HG03196 (cell line): ENCODE data around the gene HOXA11.

Source experiments
- ATAC-seq: cut with Tn5 transposase; IDR thresholded peaks from one replicate; pipeline ENCODE4 v1.9.1; 2021; ENCODE audit not compliant: unreplicated experiment

The HOXA11 gene

DNA sequence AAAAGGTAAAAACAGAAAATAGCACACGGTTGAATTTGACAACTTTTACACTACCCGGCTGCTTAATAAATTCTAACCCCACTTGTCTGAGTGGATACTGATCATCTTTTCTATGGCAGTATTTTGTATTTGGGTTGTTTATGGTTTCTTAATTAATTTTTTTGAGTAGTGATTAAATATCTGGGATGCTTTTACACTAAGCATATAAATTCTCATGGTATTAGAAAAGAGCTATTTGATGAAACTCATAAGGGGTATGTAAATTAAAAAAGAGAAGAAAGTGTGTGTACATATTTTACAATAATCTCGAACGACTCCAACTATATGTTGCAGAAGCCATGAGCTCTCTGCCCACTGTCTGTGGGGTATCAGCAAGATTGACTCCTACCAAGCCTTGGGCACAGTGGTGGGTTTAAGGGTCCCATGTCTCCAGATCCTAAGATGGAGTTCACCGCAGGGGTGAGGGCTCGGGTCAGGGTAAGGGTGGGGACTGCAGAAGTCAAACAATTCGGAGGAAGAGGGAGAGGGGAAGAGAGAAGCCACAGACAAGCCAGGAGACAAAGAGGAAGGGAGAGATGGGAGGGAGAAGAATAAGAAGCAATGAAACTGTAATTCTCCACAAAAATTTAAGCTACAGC lies 22.4 kb upstream of the HOXA11 start:
- no peak for ATAC-seq

DNA sequence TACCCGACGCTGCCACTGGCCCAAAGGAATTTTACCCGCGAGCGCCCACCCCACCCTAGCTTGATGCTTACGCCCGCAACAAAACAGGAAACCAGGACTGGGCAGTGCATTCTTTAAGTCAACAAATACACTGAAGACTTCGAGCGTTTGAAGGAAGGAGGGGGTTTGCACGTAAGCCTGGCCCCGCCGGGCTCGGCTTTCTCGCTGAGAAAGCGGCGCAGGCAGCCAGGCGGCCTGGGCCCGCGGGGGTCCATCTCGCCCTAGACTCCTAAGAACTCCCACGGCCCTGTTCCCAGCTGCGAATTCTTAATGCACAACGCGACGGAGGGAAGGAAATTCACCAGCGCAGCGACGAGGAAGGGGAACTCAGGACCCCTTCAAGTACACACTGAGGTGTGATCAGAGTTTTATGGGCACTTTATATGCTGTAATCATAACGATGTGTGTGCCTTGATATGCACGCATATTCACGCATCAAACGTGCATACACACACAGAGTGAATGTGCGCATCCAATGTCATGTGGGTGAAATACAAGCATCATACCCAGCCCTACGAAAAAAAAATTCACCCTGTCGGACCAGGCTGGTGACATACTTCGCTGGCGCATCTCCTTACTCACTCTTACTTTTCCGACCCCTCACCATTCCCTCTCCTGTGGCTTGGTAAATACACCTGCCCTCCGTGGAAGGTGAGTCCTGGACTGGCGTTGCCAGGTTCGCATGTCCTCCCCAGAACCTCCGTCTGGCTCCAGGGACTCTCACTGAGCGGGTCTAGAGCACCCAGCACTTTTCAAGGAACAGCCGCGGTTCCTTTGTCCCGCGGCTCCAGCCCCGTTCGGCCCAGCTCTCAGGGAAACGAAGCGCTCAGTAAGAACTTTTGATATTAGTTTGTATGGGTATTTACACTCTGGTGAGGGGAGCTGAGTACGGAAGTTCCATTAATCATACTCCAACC lies 20.6 kb upstream of the HOXA11 start:
- no peak for ATAC-seq

DNA sequence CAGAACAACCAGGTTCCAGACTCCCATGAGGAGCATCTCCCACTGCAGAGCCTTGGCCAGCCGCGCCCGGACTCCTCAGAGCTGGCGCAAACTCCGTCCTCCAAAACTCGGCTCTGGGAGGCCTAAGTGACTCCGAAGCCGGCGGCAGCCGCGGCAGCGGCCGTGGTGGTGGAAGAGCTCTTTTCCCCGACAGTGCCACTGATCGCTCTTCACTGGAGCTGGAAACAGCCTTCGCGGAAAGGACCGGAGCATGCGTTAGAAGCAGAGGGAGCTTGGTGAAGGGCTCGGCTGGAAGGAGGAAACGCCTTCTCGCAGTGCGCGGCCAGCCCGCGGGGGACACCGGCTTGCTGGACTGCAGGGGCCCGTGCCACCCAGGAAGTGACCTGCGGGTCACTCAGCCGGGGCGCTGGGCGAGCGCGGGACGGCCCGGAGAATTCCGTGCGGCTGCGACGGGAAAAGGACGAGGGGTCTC lies 19.9 kb upstream of the HOXA11 start:
- no peak for ATAC-seq

DNA sequence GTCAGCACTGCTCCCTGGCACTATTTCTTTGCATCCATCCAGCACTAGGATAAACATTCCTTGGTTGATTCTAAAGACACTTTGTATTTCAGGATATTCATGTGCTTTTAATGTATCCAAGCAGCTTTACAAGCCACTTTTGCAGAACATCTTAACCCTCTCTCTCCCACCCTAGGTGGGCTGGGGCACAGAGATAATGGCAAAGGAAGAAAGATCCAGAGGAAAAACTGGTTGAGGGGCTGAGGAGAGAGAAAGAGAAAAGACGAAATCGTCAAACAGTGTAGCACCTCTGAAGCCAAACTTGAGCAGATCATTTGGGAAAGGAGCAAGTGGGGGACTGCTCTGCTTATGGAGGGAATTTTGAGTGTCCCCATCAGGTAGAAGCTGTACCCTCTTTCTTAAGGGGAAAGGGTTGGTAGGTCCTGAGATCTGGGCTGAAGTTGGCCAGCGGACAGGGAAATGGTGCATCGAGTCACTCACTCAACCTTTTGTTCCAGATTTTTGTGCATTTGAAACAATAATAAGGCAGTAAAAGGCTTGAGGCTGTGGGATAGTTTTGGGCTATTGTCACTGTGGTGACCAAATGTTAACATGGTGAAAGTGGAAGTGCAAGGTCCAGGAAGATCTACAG lies 19.0 kb upstream of the HOXA11 start:
- no peak for ATAC-seq

DNA sequence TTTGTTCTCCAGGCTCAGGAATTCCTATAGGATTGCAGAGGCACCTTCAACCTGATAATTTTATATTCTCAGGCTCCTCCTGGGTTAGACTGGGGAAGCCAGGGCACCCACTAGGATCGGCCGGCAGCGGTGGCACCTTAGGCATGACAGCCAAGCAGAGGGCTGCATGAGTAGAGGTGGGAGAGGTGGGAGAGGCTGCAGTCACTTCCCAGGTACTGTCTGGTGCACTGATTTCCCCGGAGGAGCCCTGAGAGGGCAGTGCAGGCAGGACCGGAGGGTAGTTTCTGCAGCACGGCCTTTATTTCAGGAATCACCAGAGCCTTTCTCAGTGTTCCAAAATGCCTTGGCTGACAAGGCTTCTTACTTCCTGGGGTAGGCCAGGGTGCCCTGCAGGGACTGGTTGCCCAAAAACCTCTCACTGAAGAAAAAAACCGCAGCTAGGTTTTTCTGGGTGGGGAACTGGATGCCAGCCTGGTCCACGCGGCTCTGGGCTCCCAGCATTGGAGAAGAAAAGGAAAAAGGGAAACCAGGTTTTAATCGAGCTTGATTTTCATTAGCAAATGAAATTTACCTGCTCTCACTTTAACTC lies 18.4 kb upstream of the HOXA11 start:
- ATAC-seq: no peak

DNA sequence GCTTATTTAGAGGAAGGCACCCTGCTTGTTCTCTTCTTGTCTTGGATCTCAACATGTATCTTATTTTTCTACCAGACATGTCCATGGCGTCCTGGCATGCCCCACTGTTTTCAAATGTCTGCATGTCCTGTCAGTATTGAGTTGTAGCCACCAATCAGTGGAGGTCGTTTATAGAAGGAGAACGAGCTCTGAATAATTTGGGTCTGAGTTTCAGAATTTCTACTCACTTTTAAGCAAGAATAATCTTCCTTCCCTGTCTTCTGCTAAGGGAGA lies 17.8 kb upstream of the HOXA11 start:
- no peak for ATAC-seq

DNA sequence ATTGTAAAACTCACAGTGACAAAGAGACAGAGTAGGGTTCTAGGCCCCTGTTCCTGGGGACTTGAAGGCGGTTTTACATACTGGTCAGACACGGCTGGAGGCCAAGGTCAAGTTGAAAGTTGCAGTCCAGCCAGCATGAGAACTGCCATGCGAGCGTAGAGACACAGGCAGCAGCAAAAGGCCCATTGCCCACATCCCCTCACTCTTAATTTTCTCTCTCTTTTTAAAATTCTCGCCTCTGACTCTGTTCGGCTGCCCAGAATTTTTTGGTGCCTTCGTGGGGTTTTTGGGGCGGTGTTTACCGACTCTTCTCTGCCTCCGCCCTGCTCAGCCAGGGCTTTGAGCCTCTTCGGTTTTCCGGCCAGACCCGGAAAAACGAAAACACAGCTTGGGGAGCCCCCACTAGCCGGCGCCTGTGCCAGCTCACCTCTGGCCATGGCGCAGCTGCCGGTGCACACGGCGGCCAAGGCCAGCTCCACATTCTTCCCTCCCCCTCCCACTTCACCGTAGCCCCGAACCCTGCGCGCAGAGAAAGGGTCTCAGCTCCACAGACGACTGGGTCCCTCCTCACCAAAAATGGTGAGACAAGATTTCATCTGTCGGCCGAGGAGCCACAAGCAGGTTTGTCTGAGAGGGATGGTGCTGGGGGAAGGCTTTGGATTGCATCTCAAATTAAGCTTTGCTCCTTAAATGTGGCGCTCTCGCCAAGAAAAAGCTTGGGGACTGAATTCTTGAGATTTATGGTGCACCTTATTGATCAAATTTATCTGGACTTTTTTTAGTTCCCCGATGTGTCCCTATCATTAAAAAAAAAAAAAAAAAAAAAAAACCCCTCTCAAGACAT lies 17.2 kb upstream of the HOXA11 start:
- no peak for ATAC-seq

DNA sequence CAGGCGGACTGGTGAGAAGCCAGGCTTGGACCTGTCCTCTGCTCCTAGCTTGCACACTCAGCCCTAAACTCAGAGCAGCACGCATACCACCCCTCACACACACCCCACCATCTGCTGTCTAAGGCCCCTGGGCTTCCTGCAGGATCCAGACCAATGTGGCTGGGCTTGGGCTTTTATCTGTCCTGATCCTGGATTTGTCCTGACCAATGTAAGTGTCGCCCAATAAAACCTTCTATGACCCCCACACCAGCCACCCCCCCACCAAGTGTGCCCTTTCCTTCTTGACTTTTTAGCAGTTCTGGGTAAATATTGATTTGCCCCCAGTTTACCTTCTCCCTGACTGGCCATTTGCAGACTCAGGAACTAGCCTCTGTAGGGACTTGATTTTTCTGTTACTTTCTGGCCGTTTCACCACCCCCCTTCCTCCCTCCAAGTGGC lies 16.6 kb upstream of the HOXA11 start:
- no peak for ATAC-seq

DNA sequence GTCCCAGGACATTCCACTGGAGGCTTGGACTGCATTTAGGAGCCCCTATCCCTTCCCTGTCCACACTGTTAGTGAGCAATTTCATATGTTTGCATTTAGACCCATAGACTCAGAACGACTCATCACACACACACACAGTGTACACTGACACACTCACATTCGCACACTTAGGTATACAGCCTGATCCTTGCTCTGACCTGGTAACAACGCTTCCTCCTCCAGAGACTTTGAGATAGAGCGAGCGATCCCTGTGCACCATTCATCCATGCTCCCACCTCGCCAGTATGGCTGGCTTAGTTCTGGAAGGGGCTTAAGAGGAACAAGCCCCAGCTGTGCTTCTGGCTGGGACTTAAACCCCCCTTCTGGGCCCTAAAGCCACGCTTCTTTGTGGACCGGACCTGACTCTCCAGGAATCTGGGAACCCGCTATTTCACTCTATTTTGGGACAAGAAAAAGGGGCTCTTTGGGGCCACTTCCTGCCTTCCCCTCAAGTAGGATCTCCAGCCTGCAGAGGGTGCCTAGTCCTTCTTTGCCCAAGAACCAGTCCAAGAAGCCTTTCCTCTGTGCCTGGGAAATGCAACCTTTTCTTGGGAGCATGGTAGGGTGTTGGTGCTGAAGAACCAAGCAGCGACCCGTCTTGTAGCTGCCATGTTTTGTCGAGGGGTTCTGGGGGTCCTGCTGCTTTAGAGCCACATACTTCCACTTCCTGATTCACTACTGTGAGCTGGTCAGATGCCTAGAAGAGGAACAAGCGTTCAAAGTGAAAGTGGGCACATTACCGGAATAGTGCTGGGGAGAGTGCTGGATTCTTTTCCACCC lies 15.9 kb upstream of the HOXA11 start:
- ATAC-seq: no peak

DNA sequence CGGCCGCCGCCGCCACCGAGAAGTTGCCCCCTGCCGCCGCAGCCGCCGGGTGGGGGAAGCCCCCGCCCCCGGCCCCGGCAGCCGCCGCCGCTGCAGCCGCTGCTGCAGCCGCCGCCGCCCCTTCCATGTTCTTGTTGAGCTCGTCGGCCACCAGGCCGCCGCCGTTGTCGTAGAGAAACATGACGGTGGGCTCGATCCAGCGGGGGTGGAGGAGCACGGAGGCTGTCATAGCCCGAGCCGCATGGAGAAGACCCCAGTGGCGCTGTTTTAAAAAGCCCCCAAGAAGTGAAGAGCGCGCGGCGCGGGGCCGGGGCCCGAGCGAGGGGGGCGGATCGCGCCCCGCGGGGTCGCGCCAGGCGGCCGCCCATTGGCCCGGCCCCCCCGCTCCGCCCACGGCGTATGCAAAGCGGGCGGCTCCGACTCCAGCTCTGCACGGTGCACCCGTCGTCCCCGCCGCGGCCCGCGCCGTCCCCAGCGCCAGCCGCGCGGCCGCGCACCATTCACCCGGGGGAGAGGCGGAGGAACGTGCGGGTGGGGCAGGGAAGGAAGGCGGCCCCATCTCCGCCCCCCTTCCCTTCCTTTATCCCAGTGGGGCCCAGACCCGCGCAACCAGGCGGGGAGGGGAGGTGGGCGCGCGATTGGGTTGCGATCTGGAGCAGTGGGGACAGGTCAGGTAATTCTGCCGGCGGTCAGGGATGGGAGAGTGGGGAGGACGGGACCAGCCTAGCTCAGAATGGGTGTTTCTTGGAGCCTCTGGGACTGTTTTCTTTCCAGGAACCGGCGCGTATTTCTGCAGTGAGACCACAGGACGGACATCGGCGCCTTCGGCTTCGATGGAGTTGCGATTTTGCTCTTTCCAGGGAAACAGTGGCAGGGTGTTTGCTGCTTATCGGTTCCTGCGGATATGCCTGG lies 15.1 kb upstream of the HOXA11 start, which contains the start of gene HOXA13:
Gene HOXA13 (minus strand): TSS at position 243 of the 912 bp plus-strand sequence. CDS start 14 bp downstream, at position 229.
- no peak for ATAC-seq

DNA sequence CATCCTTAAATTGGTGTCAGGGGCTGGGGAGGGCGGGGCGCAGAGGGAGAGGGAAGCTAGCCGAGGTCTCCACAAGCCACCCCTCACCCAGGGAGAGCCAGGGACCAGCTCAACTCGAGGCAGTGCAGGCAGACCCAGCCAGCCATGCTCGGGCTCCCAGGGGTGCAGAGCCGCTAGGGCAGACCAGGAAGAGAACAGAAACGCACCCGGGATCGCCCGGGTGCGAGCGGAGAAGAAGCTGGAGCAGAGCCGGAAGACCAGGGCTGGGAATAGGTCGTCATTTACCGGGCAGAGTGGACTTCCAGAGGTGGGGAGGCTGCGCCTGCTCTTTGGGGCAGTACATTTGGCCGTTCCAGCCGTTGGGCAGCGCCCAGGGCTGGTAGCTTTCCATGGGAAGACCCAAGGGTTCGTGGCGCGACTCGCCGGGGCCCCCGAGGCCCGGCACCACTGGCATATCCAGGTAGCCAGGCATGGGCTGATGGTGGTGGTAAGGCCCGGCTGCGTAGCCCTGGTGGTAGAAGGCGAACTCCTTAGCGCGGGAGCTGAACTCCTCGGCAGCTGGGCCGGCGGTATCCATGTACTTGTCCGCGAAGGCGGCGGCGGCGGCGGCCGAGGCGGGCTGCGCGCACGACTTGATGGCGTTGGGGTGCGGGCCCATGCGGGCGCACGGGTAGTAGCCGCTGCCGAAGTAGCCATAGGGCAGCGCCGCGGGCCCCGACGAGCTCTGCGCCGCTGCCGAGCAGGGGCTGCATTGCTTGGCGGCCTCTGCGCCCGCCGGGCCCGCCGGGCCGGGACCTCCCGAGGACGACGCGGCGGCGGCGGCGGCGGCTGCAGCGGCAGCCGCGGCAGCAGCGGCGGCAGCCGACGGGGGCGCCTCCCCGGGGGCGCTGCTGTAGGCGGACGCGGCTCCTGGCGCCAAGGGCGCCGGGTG lies 14.1 kb upstream of the HOXA11 start:
- no peak for ATAC-seq

DNA sequence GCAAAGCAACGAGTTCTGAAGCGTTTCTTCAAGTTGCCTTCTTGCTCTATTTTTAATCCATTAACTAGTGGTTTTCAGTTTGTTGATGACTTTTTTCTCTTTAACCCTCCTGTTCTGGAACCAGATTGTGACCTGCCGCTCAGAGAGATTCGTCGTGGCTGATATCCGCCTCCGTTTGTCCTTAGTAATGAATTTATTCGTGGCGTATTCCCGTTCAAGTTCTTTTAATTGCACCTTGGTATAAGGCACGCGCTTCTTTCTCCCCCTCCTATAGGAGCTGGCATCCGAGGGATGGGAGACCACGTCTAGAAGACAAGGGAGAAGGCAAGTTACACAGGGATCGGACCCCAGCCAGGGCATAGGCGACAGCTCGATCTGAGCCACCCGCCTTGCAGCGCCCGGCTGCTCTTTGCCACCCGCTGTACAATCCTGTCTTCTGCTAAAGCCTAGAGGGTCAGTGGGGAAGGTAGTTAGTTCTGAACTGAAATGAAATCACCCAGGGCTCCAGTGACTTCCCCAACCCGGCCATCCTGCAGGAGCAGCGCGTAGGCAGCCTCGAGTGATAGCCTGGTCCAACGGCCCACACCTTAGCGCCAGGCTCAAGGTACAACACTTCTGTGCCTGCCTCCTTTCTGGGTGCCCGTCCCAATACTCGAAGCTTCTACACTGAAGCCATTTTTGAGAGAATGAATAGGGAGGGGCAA lies 13.3 kb upstream of the HOXA11 start:
- ATAC-seq: no peak

DNA sequence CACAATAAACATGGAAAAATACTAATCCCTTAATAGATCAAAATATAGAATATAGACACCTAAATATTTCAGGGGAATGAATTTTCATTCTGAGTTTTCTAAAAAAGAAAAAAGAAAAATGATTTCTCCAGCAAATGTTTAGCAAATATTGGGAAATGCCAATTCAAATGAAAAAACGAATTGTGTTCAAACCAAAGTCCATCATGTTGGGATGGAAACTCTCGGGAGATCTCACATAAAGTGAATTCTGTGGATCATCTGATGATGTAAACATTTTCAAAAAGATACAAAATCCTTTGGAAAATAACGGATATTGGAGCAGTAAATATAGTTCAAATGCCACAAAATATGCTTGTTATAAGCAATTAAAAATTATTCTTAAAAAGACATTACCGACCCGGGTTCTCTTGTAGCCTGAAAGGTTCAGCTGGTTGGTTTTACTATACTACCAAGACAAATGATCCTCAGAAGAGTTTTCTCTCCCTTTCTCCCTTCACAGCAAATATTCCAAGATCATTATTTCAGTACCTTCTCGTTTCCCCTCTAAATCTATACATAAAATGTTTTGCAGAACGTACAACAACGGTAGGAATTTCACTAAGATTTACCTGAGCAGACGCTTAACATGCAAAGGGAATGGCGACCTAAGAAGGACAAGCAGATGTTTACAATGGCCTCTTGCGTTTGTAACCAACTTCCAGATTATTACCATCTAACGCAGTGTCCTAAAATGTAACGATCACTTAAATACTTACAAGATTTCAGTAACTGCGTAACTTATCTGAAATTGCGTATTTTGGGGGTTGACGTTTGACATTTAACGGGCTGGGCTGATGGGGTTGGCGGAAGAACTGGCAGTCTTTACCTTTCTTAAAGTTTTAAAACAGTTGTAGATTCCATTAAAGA lies 12.4 kb upstream of the HOXA11 start:
- ATAC-seq: no peak

DNA sequence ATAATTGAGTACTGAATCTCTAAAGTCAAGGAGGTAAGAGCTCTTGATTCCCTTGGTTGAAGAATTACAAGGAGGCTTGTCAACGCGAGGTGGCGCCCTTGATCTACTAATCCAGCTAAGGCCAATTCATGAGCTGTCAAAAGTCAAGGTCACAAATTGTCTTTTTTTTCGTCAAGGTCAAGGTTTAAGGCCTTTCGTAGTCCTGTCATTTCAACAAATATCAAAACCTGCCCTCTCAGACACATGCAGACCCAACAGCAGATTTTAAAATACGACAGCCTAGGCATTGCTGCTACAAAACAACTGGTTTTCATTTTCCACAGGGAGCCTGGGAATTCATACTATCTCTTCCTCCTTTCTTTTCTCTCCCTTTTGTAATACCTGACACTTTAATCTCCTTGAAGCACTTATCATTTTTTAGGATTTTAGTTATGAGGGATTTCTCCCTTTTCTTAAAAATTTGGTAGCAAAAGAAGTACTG lies 11.3 kb upstream of the HOXA11 start:
- no peak for ATAC-seq

DNA sequence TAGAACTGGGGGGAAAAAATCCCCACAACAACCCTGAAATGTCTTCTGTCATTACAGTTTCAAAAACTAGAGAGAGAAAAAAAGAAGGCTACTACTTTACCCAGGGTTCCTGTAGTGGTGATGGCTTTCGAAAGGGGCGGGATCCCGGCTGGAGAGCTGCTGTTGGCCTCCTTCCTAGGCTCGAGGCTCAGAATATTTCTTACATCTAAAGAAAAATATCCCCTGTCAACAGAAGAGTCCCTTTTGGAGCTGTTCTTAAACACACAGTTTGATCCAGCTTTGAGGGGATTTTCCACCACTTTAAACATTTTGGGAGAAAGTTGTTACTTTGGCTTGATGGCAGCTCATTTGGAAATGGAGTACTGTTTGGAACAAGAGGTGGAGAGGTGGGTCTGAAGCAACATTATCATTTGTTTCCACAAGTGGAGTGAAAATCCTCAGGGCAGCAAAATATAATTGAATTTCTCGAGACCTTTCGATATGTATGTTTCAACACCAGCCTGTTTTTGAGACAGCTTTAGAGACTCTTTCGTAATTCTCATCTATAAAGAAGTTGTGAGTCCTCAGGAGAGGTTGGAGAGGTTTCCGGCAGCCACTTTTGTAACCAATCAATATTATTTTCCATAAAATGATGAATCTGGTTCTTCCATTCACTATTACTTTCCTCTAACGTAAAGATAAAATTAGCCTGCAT lies 9.8 kb upstream of the HOXA11 start:
- no peak for ATAC-seq
